GM21737 (cell line): ENCODE measurements around the gene SIDT2.

Experiments used
- ATAC-seq: cut with Tn5 transposase; IDR thresholded peaks from one replicate; pipeline ENCODE4 v1.9.1; 2021; ENCODE audit warnings: mild to moderate bottlenecking, moderate library complexity; ENCODE audit not compliant: unreplicated experiment

SIDT2 gene

DNA sequence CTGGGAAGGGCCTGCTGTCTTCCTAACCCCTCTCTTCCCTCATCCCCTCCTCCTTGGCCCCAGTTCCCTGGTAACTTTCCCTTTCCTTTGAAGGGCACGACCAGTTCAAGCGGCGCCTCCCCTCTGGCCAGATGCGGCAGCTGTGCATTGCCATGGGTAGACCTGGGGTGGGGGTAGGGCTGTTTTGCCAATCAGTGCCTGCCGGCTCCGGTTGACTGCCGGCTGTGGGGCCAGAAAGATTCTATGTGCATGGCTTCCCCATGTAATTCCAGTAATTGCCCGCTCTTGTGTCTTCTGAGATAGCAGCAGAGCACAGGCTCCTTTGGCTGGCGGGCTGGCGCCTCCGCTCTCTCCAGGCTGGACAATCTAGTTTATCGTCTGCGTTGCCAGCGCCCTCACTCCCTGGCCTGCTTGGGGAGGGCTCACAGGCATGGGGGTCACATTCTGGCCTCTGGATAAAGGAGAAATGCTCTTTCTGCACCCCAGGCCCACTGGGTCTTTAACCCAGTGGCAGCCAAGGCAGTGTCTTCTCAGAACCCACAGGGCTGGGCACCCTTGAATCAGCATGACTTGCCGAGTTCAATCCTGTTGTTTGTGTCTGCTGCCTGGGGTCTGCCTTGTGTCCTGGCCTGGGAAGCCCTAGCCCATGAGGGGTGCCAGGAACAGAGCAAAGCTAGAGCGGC is 9.4 kb downstream of the SIDT2 start:
- no peak for ATAC-seq

GRCh38 chr11:117188620-117189081 is 10.1 kb downstream of the SIDT2 start:
- no peak for ATAC-seq

- no peak for ATAC-seq
Observed at GRCh38 chr11:117189191-117189940, 10.8 kb downstream of the SIDT2 start.

GRCh38 chr11:117189941-117190544 is 11.5 kb downstream of the SIDT2 start:
- ATAC-seq = no peak

DNA sequence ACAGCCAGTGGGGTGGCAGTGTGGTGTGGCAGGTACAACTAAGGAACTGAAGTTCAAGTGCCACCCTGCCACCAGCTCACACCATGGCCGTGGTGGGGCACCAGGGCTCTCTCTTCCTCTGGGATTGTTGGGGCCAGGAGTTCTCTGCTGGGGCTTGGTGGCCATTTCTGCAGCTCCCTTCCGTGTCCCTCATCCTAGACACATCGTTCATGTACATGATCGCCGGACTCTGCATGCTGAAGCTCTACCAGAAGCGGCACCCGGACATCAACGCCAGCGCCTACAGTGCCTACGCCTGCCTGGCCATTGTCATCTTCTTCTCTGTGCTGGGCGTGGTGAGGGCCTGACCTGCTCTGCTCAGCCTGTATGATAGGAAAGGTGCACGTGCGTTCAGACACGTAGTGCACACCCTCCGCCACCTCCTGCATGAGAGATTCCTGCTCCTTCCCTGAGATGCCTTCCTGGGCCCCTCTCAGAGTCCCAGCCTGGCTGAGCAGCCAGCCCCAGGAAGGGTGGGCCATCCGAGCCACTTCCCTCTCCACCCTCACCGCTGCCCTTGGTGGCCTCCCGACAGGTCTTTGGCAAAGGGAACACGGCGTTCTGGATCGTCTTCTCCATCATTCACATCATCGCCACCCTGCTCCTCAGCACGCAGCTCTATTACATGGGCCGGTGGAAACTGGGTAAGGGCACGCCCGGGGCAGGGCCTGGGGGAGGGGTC is 13.3 kb downstream of the SIDT2 start:
- ATAC-seq = no peak

GRCh38 chr11:117192401-117192875 is 13.9 kb downstream of the SIDT2 start:
- no peak for ATAC-seq

- no peak for ATAC-seq
Observed at GRCh38 chr11:117193130-117194020, 14.8 kb downstream of the SIDT2 start.

DNA sequence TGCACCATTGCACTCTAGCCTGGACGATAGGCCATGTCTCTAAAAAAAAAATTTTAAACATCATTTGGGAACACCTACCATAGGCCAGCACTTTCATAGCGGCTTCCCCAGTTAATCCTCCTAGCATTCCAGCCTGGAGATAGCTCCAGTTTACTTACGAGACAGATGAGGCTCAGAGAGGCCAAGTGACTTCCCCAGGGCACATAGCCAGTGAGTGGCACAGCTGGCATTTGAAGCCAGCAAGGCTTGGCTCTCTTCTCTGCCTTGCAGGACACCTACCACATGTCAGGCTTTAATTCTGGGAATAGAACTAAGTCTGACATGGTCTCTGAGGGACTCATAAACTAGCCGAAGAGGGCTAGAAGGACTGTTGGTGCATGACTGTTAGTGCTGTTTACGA is 15.7 kb downstream of the SIDT2 start:
- no peak for ATAC-seq

- ATAC-seq = no peak
Observed at GRCh38 chr11:117195258-117195657, 16.7 kb downstream of the SIDT2 start.

- ATAC-seq = no peak
Observed at GRCh38 chr11:117195761-117196160, 17.2 kb downstream of the SIDT2 start.

DNA sequence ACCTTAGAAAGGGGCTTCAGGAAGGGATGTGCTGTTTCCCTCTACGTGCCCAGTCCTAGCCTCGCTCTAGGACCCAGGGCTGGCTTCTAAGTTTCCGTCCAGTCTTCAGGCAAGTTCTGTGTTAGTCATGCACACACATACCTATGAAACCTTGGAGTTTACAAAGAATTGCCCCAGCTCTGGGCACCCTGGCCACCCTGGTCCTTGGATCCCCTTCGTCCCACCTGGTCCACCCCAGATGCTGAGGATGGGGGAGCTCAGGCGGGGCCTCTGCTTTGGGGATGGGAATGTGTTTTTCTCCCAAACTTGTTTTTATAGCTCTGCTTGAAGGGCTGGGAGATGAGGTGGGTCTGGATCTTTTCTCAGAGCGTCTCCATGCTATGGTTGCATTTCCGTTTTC is 18.5 kb downstream of the SIDT2 start:
- no peak for ATAC-seq

GRCh38 chr11:117197516-117198456 is 19.2 kb downstream of the SIDT2 start:
- no peak for ATAC-seq

DNA sequence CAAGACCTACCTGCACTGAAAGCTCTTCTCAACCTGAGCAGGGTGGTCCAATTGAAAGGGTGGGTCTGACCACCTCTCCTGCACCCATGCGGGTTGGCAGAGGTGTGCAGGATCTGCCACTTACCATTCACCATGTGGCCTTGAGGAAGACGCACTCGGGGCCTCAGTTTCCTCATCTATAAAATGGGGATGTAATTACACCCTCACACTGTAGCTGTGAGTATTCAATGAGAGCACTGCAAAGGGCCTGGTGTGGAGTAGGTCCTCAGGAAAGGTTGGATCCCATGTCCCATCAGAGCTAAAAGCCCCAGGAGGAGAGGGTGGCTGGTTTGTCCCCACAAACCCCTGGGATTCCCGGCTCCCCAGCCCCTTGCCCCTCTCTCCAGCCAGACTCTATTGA is 20.1 kb downstream of the SIDT2 start:
- no peak for ATAC-seq

GRCh38 chr11:117199053-117199915 is 20.7 kb downstream of the SIDT2 start, which contains the start of gene TAGLN:
TSS of gene TAGLN (plus strand) at chr11:117199370. CDS start at chr11:117203014, 3,644 bp downstream.
- no peak for ATAC-seq

DNA sequence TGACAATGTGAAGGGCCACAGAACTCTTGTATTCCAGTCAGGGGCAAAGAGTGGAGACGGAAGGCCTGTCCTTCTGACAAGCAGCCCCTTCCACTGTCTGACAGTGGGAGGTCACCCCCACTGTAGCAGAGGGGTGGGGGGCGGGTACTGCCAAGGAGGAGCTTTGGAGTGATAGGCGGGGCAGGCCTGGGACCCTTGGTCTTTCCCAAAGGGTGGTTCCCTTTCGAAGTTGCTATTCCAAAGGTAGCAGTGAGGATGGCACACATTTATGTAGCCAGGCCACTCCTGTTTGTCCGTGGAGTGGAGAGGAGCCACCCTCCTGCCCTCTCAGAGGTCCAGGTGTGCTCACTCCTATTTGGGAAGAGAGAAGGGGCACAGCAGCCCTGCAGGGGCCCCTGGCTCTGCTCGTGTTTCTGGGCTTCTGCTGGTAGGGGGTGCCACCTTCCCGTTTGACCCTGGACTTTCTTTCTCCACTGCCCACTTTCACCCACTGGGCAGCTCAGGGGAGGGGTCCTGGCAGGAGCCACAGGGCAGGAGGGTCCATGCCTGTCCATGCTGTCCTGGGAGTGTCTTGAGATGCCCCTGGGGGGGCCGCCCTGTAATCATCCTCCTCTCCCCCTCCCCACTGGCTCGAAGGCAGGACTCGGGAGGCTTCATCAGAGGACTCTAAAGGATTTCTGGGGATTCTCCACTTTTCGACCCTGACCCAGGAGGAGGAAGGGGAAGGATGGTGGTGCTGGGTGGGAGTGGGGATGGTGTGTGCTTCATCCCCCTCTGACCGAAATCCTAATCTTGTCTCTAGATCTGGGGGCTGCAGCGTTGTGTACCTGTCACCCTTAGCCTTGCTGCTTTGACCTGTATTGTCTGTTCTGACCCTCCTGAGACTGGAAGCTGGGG is 21.6 kb downstream of the SIDT2 start:
- ATAC-seq = no peak

GRCh38 chr11:117200813-117201657 is 22.5 kb downstream of the SIDT2 start:
- ATAC-seq = no peak
